Nephron (organoid): ENCODE results near the gene SPRR5.

Source experiments
- H3K27ac Mint-ChIP-seq, 3 experiments: 2 replicates each; pipeline ENCODE4 v1.8.0; 2020; ENCODE audit warnings: mixed read lengths in 3 of 3, mild to moderate bottlenecking in 2 of 3, moderate library complexity in 1 of 3
- H3K27me3 Mint-ChIP-seq: 2 replicates; pipeline ENCODE4 v1.8.0; 2021; ENCODE audit warnings: low read depth, mild to moderate bottlenecking, moderate library complexity, mixed read lengths
- H3K36me3 Mint-ChIP-seq: 2 replicates; pipeline ENCODE4 v1.8.0; 2020; ENCODE audit warnings: low read depth, mixed read lengths
- H3K4me1 Mint-ChIP-seq: 2 replicates; pipeline ENCODE4 v1.8.0; 2020; ENCODE audit warnings: mixed read lengths
- H3K4me3 Mint-ChIP-seq, 3 experiments: 2 replicates each; pipeline ENCODE4 v1.8.0; 2020; ENCODE audit warnings: mild to moderate bottlenecking in 3 of 3, mixed read lengths in 3 of 3, moderate library complexity in 2 of 3
- H3K9me3 Mint-ChIP-seq: 2 replicates; pipeline ENCODE4 v1.8.0; 2020; ENCODE audit warnings: mixed read lengths
- CTCF ChIP-seq, 3 experiments: fragments of 200-600 bp; sonication (generic); IDR thresholded peaks; one replicate each; pipeline ENCODE4 v1.5.0; 2021; ENCODE audit warnings: antibody characterized with exemption in 3 of 3; ENCODE audit not compliant: unreplicated experiment in 3 of 3

SPRR5 gene

GRCh38 chr1:152980676-152981075 is 33.7 kb downstream of the SPRR5 start:
- Mint-ChIP-seq H3K27ac (peak overlapping the region in 2 of 3 experiments; percentile 39 to 82), H3K36me3 (no peaks in the 10 kb centered on the region), H3K27me3 (peaks cover 18% of the 10 kb centered on the region), H3K4me1 (peaks cover 8% of the 10 kb centered on the region), H3K4me3 (no peak overlapping the region), H3K9me3 (no peaks in the 10 kb centered on the region)
- no peak for TF ChIP-seq CTCF (IDR thresholded peaks at IDR 0.05; ENCODE audit: unreplicated experiment in 3 of 3)

- no peak for TF ChIP-seq CTCF (IDR thresholded peaks at IDR 0.05; ENCODE audit: unreplicated experiment in 3 of 3)
- Mint-ChIP-seq H3K4me1 (peaks cover 8% of the 10 kb centered on the region), H3K9me3 (no peaks in the 10 kb centered on the region), H3K4me3 (no peak overlapping the region), H3K36me3 (no peaks in the 10 kb centered on the region), H3K27me3 (peaks cover 18% of the 10 kb centered on the region), H3K27ac (peak overlapping the region in 2 of 3 experiments; percentile 39 to 82)
Observed at GRCh38 chr1:152981146-152981871, 34.3 kb downstream of the SPRR5 start.

- Mint-ChIP-seq H3K9me3 (no peaks in the 10 kb centered on the region), H3K27ac (no peak overlapping the region), H3K4me3 (no peak overlapping the region), H3K27me3 (peaks cover 18% of the 10 kb centered on the region), H3K36me3 (no peaks in the 10 kb centered on the region), H3K4me1 (peaks cover 8% of the 10 kb centered on the region)
- TF ChIP-seq CTCF (IDR thresholded peaks at IDR 0.05; ENCODE audit: unreplicated experiment in 3 of 3): no peak
Observed at GRCh38 chr1:152982076-152982475, 35.1 kb downstream of the SPRR5 start.

- peaks cover 18% of the 10 kb centered on the region for H3K27me3 Mint-ChIP-seq
- H3K4me3 Mint-ChIP-seq: no peak overlapping the region
- peaks cover 8% of the 10 kb centered on the region for H3K4me1 Mint-ChIP-seq
- no peaks in the 10 kb centered on the region for H3K9me3 Mint-ChIP-seq
- no peak overlapping the region for H3K27ac Mint-ChIP-seq
- no peak for TF ChIP-seq CTCF (IDR thresholded peaks at IDR 0.05; ENCODE audit: unreplicated experiment in 3 of 3)
- no peaks in the 10 kb centered on the region for H3K36me3 Mint-ChIP-seq
Observed at GRCh38 chr1:152983234-152983633, 36.2 kb downstream of the SPRR5 start.

GRCh38 chr1:152983743-152984142 is 36.7 kb downstream of the SPRR5 start, which contains the start of gene SPRR1A:
TSS of gene SPRR1A (plus strand) at chr1:152984081. CDS start at chr1:152985231, 1,150 bp downstream.
- H3K27me3 Mint-ChIP-seq: peaks cover 18% of the 10 kb centered on the region
- no peak within 1 kb of the TSS for H3K27ac Mint-ChIP-seq
- H3K4me3 Mint-ChIP-seq: no peak within 1 kb of the TSS
- no peaks in the 10 kb centered on the region for H3K9me3 Mint-ChIP-seq
- H3K4me1 Mint-ChIP-seq: peaks cover 8% of the 10 kb centered on the region
- H3K36me3 Mint-ChIP-seq: no peaks in the 10 kb centered on the region
- TF ChIP-seq CTCF (IDR thresholded peaks at IDR 0.05; ENCODE audit: unreplicated experiment in 3 of 3): no peak

- TF ChIP-seq CTCF (IDR thresholded peaks at IDR 0.05; ENCODE audit: unreplicated experiment in 3 of 3): no peak
- H3K4me1 Mint-ChIP-seq: peaks cover 8% of the 10 kb centered on the region
- H3K36me3 Mint-ChIP-seq: no peaks in the 10 kb centered on the region
- H3K27me3 Mint-ChIP-seq: peaks cover 5% of the 10 kb centered on the region
- no peak overlapping the region for H3K27ac Mint-ChIP-seq
- H3K4me3 Mint-ChIP-seq: no peak overlapping the region
- no peaks in the 10 kb centered on the region for H3K9me3 Mint-ChIP-seq
Observed at GRCh38 chr1:152986578-152986977, 39.6 kb downstream of the SPRR5 start.
